Uterus (tissue), 2 donors: ENCODE measurements around the gene POP7.

Source experiments
- CTCF ChIP-seq, 4 experiments: fragments of 200-600 bp in 2 of 4; fragments of 450-650 bp in 2 of 4; sonication (generic) in 2 of 4; IDR thresholded peaks; one replicate each; pipeline ENCODE4 v1.5.1; 2016 to 2019; ENCODE audit warnings: antibody characterized with exemption in 4 of 4, mild to moderate bottlenecking in 2 of 4, moderate library complexity in 1 of 4
- POLR2A ChIP-seq, 2 donors: fragments of 450-650 bp; IDR thresholded peaks; one replicate each; pipeline ENCODE4 v1.6.1; 2016; ENCODE audit warnings: antibody characterized with exemption in 2 of 2, mild to moderate bottlenecking in 1 of 2, moderate library complexity in 1 of 2

- TF ChIP-seq CTCF (IDR thresholded peaks at IDR 0.05) (no peak), POLR2A (IDR thresholded peaks at IDR 0.05) (no peak)
Measured at GRCh38 chr7:100668069-100668449, 37.9 kb upstream of the POP7 start.
